Measurements from ENCODE around the gene EPN2. TPM values are rescaled to one million over a fixed set of nuclear protein-coding genes. Genes with fewer than 3 reads are reported as not detected.

EPN2 gene
- total RNA-seq, 1 experiment from 2014 or later = 57.8 TPM

DNA sequence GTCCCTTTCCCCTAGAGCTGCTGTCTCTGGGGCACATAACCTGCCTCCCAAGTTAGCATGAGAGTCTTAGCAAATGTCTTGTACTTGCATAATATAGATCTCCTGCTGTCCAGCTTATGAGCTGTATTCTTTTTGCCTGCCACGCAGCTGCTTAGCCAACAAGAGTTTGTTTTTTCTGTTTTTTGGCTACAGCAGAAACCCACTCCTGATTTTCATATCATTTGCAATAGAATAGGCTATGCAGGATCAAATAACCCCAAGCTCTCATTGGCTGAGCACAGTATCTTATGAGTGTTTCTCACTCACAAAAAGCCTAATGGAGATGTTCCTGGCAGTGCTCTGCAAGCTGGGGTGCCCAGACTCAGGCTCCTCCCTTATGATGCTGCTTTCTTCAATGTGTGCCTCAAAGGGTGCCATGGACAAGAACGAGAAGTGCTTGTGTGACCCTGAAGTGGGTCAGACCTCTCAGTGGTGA, 102.2 kb downstream of the EPN2 start:
- H3K18ac ChIP-seq (ENCODE audit: insufficient read length, low read depth, low read length) = no peak overlapping the region
- no peaks in the 10 kb centered on the region for H3K79me1 ChIP-seq (ENCODE audit: insufficient read depth, low read depth, low read length, poor library complexity, severe bottlenecking)
- Mint-ChIP-seq H3K9me3 (no peaks in the 10 kb centered on the region), H3K36me3 (ENCODE audit: insufficient read depth in 1 of 3, low read depth in 3 of 3) (peaks cover 0 to 3% (median 0%) of the 10 kb centered on the region in 3 experiments; a peak in 4 of 7 replicates), H3K4me3 (peak overlapping the region in 1 of 2 experiments; percentile 25; a peak in 1 of 5 replicates), H3K27ac (peak overlapping the region; percentile 1 to 86 (median 40); a peak in 4 of 7 replicates), H3K4me1 (peaks cover 36 to 49% of the 10 kb centered on the region in 2 experiments), H3K27me3 (ENCODE audit: low read depth) (peaks cover 2% of the 10 kb centered on the region; the same call in 1 of the 2 replicates)
- no peaks in the 10 kb centered on the region for H3K23me2 ChIP-seq (ENCODE audit: insufficient read length, low read depth, low read length, poor library complexity, severe bottlenecking)
- no peaks in the 10 kb centered on the region for H3K27me3 ChIP-seq (ENCODE audit: insufficient read depth, low read length)
- no peak overlapping the region for H3K4ac ChIP-seq (ENCODE audit: low read depth, low read length)
- no peak overlapping the region for H3T11ph ChIP-seq (ENCODE audit: low read length)
- no peak overlapping the region for H2BK20ac ChIP-seq (ENCODE audit: low read depth, low read length, poor library complexity, severe bottlenecking)
- peak overlapping the region; percentile 23 for H3K4me2 ChIP-seq (ENCODE audit: insufficient read depth, insufficient read length, low read length)
- H3K23ac ChIP-seq (ENCODE audit: insufficient read length, low read depth, low read length) = no peak overlapping the region
- no peak overlapping the region for H2BK5ac ChIP-seq (ENCODE audit: insufficient read length, low read length)
- H2BK120ac ChIP-seq (ENCODE audit: low read depth, low read length, poor library complexity, severe bottlenecking) = no peak overlapping the region
- no peak overlapping the region for H3K56ac ChIP-seq (ENCODE audit: insufficient read length, low read depth, low read length)
- no peak overlapping the region for H4K5ac ChIP-seq (ENCODE audit: insufficient read length, low read depth, low read length)
- WGBS (ENCODE audit: extremely low coverage, insufficient read length, low lambda C conversion rate) = no CpG with 5 or more reads among the region's 2 CpGs
- peak; percentile 37 for DNase-seq
- H4K91ac ChIP-seq (ENCODE audit: insufficient read length, low read depth, low read length) = no peak overlapping the region
- H4K20me1 ChIP-seq (ENCODE audit: control insufficient read depth, insufficient read depth, insufficient read length) = peaks cover 3% of the 10 kb centered on the region
- H4K8ac ChIP-seq (replicated peaks; ENCODE audit: insufficient read length, low read depth, low read length) = no peak overlapping the region
- TF ChIP-seq, protein P1, sequence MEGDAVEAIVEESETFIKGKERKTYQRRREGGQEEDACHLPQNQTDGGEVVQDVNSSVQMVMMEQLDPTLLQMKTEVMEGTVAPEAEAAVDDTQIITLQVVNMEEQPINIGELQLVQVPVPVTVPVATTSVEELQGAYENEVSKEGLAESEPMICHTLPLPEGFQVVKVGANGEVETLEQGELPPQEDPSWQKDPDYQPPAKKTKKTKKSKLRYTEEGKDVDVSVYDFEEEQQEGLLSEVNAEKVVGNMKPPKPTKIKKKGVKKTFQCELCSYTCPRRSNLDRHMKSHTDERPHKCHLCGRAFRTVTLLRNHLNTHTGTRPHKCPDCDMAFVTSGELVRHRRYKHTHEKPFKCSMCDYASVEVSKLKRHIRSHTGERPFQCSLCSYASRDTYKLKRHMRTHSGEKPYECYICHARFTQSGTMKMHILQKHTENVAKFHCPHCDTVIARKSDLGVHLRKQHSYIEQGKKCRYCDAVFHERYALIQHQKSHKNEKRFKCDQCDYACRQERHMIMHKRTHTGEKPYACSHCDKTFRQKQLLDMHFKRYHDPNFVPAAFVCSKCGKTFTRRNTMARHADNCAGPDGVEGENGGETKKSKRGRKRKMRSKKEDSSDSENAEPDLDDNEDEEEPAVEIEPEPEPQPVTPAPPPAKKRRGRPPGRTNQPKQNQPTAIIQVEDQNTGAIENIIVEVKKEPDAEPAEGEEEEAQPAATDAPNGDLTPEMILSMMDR (conservative IDR thresholded peaks at IDR 0.05) = no peak
- no peak overlapping the region for H3K9ac ChIP-seq (ENCODE audit: extremely low read depth, insufficient read length, low read length)
- no peak overlapping the region for H2BK12ac ChIP-seq (ENCODE audit: insufficient read length, low read depth, low read length)
- H2BK15ac ChIP-seq (ENCODE audit: low read depth, low read length) = no peak overlapping the region
- peaks cover 7% of the 10 kb centered on the region; the same call in 1 of the 2 replicates for H3K4me1 ChIP-seq (ENCODE audit: insufficient read depth, low read length)
- no peak overlapping the region for H2AK5ac ChIP-seq (ENCODE audit: insufficient read length, low read length)
- H3K27ac ChIP-seq (ENCODE audit: insufficient read length, low read depth, low read length) = no peak overlapping the region
- H3K14ac ChIP-seq (ENCODE audit: insufficient read depth, low read length) = no peak overlapping the region
- H3K9me3 ChIP-seq (ENCODE audit: control insufficient read depth, low read depth, low read length) = no peaks in the 10 kb centered on the region
- no peak overlapping the region for H2AFZ ChIP-seq (ENCODE audit: low read length)
- no peaks in the 10 kb centered on the region for H3K79me2 ChIP-seq (ENCODE audit: insufficient read depth, low read length)

All from H9 (cell line).